Esophagus (tissue), 2 donors: ENCODE data around the gene CCBE1. TPM values are rescaled to one million over a fixed set of nuclear protein-coding genes. Genes with fewer than 3 reads are reported as not detected.
"Not testable (repeated sequence)": the region's sequence is repeated elsewhere in the genome, so short reads cannot be mapped to it uniquely, and the experiment has no call there.

ENCODE experiments used
- H3K27ac ChIP-seq, 2 donors: one replicate each; pipeline ENCODE4 v1.5.1; 2013; ENCODE audit warnings: low read depth in 2 of 2, mild to moderate bottlenecking in 2 of 2, inconsistent platforms in 1 of 2, low read length in 1 of 2, moderate library complexity in 1 of 2
- H3K27me3 ChIP-seq, 2 donors: one replicate each; pipeline ENCODE4 v1.6.1; 2013; ENCODE audit warnings: low read length in 2 of 2, control low read depth in 1 of 2, mild to moderate bottlenecking in 1 of 2; ENCODE audit not compliant: insufficient read depth in 2 of 2, control insufficient read depth in 1 of 2
- H3K36me3 ChIP-seq, 2 donors: one replicate each; pipeline ENCODE4 v1.6.1; 2013; ENCODE audit warnings: low read length in 1 of 2; ENCODE audit not compliant: control insufficient read depth in 2 of 2, insufficient read depth in 2 of 2
- H3K4me1 ChIP-seq, 2 donors: one replicate each; pipeline ENCODE4 v1.6.1; 2013; ENCODE audit warnings: low read length in 1 of 2; ENCODE audit not compliant: control insufficient read depth in 2 of 2, insufficient read depth in 2 of 2
- H3K4me3 ChIP-seq, 2 donors: one replicate each; pipeline ENCODE4 v1.5.1; 2013; ENCODE audit warnings: low read length in 2 of 2, mild to moderate bottlenecking in 2 of 2, low read depth in 1 of 2, moderate library complexity in 1 of 2
- H3K9me3 ChIP-seq, 2 donors: one replicate each; pipeline ENCODE4 v1.6.1; 2013; ENCODE audit warnings: mild to moderate bottlenecking in 2 of 2, low read depth in 1 of 2, low read length in 1 of 2, moderate library complexity in 1 of 2; ENCODE audit not compliant: control insufficient read depth in 2 of 2, insufficient read depth in 1 of 2
- WGBS, 2 donors: extraction: QIAGEN DNeasy Blood & Tissue Kit; methylation state at CpG; one replicate each; pipeline ENCODE4 v1.1.7; 2013; 5-methylcytosine and 5-hydroxymethylcytosine counted together
- polyA plus RNA-seq, 2 donors: library from polyadenylated mRNA; stranded (reverse); fragments of 200-250 nt; gene quantifications; one replicate each; pipeline ENCODE4 v1.2.3, GENCODE V29; 2013
- donor health status: healthy with polysubstance abuse.
- donor health status: Bipolar disorder and iron deficiency.

CCBE1 gene
- polyA plus RNA-seq, 2 donors, result 0.18 to 0.34 TPM

DNA sequence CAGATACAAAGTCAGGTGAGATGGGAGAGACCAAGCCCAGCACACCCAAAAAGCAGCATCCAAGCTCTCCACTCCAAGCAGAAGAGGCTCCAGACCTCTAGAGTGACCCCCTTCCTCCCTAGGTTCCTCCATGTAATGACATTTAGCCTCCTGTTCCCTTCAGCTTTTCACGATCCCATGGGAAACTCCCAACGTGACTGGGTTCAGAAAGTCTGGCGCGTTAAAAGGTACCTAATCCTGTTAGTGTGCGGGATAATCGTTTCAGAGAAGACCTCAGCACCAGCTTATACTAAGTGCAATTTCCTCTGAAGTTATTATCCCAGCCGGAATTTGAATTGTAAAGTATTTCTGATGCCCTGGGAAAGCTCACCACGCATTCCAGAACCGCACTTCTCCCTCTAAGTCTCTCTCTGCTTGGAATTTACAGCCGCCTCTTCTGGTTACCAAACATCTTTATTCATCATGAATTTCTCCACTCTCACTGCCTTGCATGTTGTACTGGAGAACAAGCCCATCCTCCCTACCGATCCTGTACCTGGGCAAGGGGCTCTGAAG, 46.9 kb downstream of the CCBE1 start:
- H3K4me1 ChIP-seq, result no peaks in the 10 kb centered on the region
- no peak overlapping the region for H3K27ac ChIP-seq
- H3K27me3 ChIP-seq, result no peaks in the 10 kb centered on the region
- WGBS, 2 donors, result 84 to 89% methylated on average over 11 of the region's 11 CpGs
- no peaks in the 10 kb centered on the region for H3K9me3 ChIP-seq
- H3K36me3 ChIP-seq, result no peaks in the 10 kb centered on the region
- no peak overlapping the region for H3K4me3 ChIP-seq

DNA sequence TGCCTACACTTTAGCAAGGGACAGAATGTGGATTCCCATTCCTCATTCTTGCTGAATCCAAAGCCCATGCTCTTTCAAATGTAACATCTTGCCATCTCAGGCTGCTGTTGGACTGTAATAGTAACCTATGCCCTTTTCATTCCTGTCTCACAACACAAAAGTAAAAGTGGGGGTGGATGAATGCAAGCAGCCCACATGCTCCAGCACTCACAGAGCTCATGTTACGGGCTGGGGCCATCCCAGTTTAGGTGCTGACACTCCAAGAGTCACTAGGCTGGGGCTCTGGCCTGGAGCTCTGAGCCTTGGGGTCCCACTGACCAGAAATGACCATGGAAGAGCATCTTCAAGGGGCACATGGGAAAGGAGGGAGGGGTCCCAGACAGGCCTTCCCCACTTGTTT, 47.6 kb downstream of the CCBE1 start:
- Histone ChIP-seq H3K4me1 (no peaks in the 10 kb centered on the region), H3K9me3 (no peaks in the 10 kb centered on the region), H3K36me3 (no peaks in the 10 kb centered on the region), H3K4me3 (no peak overlapping the region), H3K27ac (no peak overlapping the region), H3K27me3 (no peaks in the 10 kb centered on the region)
- WGBS, 2 donors, result 76 to 79% methylated on average over 1 of the region's 1 CpG

DNA sequence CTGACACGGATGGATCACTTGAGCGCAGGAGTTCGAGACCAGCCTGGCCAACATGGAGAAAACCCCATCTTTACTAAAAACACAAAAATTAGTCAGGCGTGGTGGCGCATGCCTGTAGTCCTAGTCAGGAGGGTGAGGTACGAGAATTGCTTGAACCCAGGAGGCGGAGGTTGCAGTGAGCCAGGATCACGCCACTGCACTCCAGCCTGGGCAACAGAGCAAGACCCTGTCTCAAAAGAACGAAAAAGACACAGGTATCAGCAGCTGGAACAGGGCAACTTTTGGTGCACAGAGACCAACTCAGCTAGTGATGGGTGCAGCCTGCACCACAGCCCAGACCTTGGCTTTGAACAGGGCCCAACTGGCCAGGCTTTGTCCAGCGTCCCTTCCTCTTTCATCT, 48.8 kb downstream of the CCBE1 start:
- H3K27ac ChIP-seq, H3K4me1 ChIP-seq, H3K4me3 ChIP-seq, H3K36me3 ChIP-seq, H3K9me3 ChIP-seq, H3K27me3 ChIP-seq: not testable (repeated sequence)
- 85 to 92% methylated on average over 10 of the region's 10 CpGs for WGBS, 2 donors

DNA sequence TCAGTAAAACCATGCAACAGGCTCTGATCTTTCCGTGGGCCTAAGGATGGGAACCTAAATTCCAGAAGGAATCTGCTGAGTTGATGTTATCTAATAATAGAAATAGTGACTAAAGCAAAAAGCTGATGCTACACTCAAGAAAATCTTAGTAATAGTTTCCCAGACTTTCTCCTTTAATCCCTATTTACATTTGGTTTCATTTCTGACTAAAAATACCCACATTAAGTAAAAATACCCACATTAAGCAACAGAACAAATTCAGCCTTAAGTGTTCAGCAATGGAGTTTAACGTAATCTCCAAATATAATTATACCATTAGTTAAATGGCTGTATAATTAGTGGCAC, 50.3 kb downstream of the CCBE1 start:
- H3K4me1 ChIP-seq, result no peaks in the 10 kb centered on the region
- no peak overlapping the region for H3K4me3 ChIP-seq
- H3K36me3 ChIP-seq, result no peaks in the 10 kb centered on the region
- no peaks in the 10 kb centered on the region for H3K9me3 ChIP-seq
- H3K27me3 ChIP-seq, result no peaks in the 10 kb centered on the region
- WGBS, 2 donors, result 65 to 66% methylated on average over 2 of the region's 2 CpGs
- peak overlapping the region in 1 of 2 donors; percentile 8 for H3K27ac ChIP-seq

DNA sequence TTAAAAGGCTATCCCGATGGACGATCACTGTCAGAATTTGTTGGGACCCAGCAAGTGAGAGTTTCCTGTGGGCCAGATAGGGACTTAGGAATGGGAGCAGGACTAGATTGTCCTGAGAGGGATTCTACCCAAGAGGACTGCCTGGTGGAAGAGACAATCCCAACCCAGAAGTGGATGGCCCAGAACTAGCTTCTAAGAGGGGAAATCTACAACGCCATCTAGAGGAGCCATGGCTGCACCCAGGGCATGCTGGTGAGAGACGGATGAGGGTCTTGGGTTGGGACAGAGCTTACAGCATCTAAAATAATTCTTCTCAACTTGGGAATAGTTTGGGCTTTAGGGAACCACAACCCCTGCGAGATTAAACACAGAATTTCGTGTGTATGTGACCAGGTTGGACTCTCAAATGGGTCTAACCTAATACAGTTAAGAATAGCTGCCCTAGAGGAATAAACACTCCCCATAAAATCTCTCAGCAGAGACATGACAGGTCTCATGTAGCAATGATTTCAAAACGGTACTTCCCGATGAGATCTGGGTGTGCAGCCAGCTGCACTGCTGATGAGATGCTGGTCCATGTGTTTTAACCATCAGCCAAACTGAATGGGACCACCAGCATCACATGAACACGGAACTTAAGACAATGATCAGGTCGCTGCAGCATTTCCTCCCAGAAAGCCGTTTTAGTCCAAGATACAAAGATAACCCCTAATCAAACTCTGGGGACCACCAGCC, 50.8 kb downstream of the CCBE1 start:
- no peak overlapping the region for H3K4me3 ChIP-seq
- no peaks in the 10 kb centered on the region for H3K9me3 ChIP-seq
- no peaks in the 10 kb centered on the region for H3K4me1 ChIP-seq
- no peaks in the 10 kb centered on the region for H3K27me3 ChIP-seq
- whole genome bisulfite sequencing, 2 donors, result 74 to 77% methylated on average over 11 of the region's 11 CpGs
- H3K36me3 ChIP-seq, result no peaks in the 10 kb centered on the region
- H3K27ac ChIP-seq, result peak overlapping the region in 1 of 2 donors; percentile 8

DNA sequence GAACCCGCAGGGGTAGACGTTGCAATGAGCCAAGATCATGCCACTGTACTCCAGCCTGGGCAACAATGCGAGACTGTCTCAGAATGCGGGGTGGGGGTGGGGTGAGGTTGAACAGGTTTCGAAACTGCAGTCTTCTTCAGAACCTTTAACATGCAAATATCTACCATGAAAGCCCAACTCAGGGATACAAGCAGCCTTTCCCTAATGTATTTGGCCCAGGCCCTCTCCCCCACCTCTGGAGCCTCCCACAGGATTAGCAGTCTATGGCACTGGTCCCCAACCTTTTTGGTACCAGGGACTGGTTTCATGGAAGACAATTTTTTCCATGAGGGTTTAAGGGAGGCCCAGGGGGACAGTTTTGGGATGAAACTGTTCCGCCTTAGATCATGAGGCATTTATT, 53.5 kb downstream of the CCBE1 start:
- 84 to 93% methylated on average over 6 of the region's 6 CpGs for WGBS, 2 donors
- no peaks in the 10 kb centered on the region for H3K27me3 ChIP-seq
- no peak overlapping the region for H3K27ac ChIP-seq
- no peaks in the 10 kb centered on the region for H3K9me3 ChIP-seq
- H3K4me1 ChIP-seq, result no peaks in the 10 kb centered on the region
- no peaks in the 10 kb centered on the region for H3K36me3 ChIP-seq
- no peak overlapping the region for H3K4me3 ChIP-seq

DNA sequence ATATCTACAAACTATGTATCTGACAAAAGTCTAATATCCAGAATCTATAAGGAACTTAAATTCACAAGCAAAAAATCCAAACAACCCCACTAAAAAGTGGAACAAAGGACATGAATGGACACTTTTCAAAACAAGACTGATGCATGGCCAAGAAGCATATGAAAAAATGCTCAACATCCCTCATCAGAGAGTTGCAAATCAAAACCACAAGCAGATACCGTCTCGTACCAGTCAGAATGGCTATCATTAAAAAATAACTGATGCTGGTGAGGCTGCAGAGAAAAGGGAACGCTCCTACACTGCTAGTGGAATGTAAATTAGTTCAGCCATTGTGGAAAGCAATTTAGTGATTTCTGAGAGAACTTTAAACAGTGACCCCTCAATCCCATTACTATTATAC, 56.5 kb downstream of the CCBE1 start:
- Histone ChIP-seq H3K4me3 (no peak overlapping the region), H3K4me1 (no peaks in the 10 kb centered on the region), H3K27ac (no peak overlapping the region), H3K9me3 (no peaks in the 10 kb centered on the region), H3K36me3 (no peaks in the 10 kb centered on the region), H3K27me3 (no peaks in the 10 kb centered on the region)
- 90 to 97% methylated on average over 3 of the region's 3 CpGs for whole genome bisulfite sequencing, 2 donors

DNA sequence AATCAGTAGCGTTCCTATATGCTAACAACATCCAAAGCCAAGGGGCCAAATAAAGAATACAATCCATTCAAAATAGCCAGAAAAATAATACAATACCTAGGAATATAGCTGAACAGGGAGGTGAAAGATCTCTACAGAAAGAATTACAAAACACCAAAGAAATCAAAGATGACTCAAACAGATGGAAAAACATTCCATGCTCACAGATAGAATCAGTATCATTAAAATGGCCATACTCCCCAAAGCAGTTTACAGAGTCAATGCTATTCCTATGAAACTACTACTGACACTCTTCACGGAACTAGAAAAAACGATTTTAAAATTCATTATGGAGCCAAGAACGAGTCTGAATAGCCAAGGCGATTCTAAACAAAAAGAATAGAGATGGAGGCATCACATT, 57.4 kb downstream of the CCBE1 start:
- Histone ChIP-seq H3K27ac (no peak overlapping the region), H3K27me3 (no peaks in the 10 kb centered on the region), H3K4me3 (no peak overlapping the region), H3K36me3 (no peaks in the 10 kb centered on the region), H3K4me1 (no peaks in the 10 kb centered on the region), H3K9me3 (no peaks in the 10 kb centered on the region)
- 51 to 58% methylated on average over 5 of the region's 5 CpGs for WGBS, 2 donors

DNA sequence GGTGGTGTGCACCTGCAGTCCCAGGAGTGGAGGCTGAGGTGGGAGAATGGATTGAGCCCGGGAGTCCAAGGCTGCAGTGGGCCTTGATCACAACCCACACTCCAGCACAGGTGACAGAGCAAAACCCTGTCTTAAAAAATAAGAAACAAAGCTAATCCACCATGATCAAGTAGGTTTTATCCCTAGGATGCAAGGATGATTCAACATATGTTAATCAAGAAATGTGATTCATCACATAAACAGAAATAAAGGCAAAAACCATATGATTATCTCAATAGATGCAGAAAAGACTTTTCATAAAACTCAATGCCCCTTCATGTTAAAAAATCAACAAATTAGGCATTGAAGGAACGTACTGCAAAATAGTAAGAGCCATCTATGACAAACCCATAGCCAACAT, 58.1 kb downstream of the CCBE1 start:
- 77 to 78% methylated on average over 2 of the region's 2 CpGs for WGBS, 2 donors
- H3K4me3 ChIP-seq, result no peak overlapping the region

DNA sequence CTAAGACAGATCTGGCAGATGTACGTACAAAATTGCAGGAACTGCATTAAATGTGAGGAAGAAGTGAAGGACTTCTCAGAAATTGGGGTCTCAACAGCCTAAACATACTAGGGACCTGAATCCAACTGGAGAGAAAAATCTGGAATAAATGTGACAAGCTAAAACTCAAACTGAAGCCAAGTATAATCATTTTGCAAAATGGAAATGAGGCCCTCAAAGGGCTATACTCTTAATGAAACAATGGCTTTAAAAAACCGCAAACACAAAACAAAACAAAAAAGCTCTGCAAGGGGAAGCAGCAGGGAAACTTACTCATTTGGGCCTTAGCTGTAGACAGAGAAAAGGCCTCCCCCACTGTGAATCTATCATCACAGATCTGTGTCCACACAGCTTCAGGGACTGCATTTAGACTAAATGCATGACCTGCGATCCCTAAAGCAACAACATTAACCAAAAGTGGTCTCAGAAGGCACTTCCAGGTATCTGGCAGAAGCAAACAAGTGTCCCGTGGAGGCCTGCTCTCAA, 63.2 kb downstream of the CCBE1 start:
- Histone ChIP-seq H3K4me3 (no peak overlapping the region), H3K27ac (no peak overlapping the region), H3K36me3 (no peaks in the 10 kb centered on the region), H3K4me1 (no peaks in the 10 kb centered on the region), H3K27me3 (no peaks in the 10 kb centered on the region), H3K9me3 (peaks cover 0 to 3% of the 10 kb centered on the region in 2 donors)
- WGBS, 2 donors, result 87% methylated on average over 4 of the region's 4 CpGs

More for the DNA sequence above, 58.1 kb downstream of the CCBE1 start:
- Histone ChIP-seq H3K27me3 (no peaks in the 10 kb centered on the region), H3K27ac (no peak overlapping the region), H3K9me3 (no peaks in the 10 kb centered on the region), H3K4me1 (no peaks in the 10 kb centered on the region), H3K36me3 (no peaks in the 10 kb centered on the region)
